Heart left ventricle (tissue), 16 donors: ENCODE results near the gene GHRL. TPM values are rescaled to one million over a fixed set of nuclear protein-coding genes. Genes with fewer than 3 reads are reported as not detected.

ENCODE experiments used
- ATAC-seq, 4 donors: fragments of 200-7000 bp; cut with Tn5 transposase; one replicate each; pipeline ENCODE4 v1.9.1; 2020 to 2022; ENCODE audit warnings: moderate library complexity in 4 of 4, mild to moderate bottlenecking in 3 of 4, moderate number of reproducible peaks in 1 of 4
- DNase-seq, 5 donors: peaks; one replicate each; pipeline ENCODE4 v3.0.0-alpha.2; 2020
- H3K27ac ChIP-seq, 12 donors: fragments of 200-600 bp; sonication (generic) in 4 of 12; one replicate each; pipeline versions ENCODE4 v1.5.0 to v1.8.0; 2016 to 2022; ENCODE audit warnings: mild to moderate bottlenecking in 2 of 12
- H3K27me3 ChIP-seq, 9 donors: fragments of 200-600 bp; sonication (generic) in 2 of 9; one replicate each; pipeline versions ENCODE4 v1.5.1 to v1.8.0; 2016 to 2022; ENCODE audit warnings: mild to moderate bottlenecking in 3 of 9
- H3K36me3 ChIP-seq, 9 donors: fragments of 200-600 bp; sonication (generic) in 2 of 9; one replicate each; pipeline versions ENCODE4 v1.5.0 to v1.8.0; 2018 to 2022; ENCODE audit warnings: mild to moderate bottlenecking in 2 of 9
- H3K4me1 ChIP-seq, 12 donors: fragments of 200-600 bp; sonication (generic) in 4 of 12; one replicate each; pipeline versions ENCODE4 v1.5.0 to v1.8.0; 2016 to 2022; ENCODE audit warnings: mild to moderate bottlenecking in 3 of 12
- H3K4me3 ChIP-seq, 12 donors: fragments of 200-600 bp; sonication (generic) in 4 of 12; one replicate each; pipeline versions ENCODE4 v1.5.0 to v1.8.0; 2017 to 2022; ENCODE audit warnings: mild to moderate bottlenecking in 9 of 12, moderate library complexity in 4 of 12
- H3K9me3 ChIP-seq, 12 donors: fragments of 200-600 bp; sonication (generic) in 4 of 12; one replicate each; pipeline versions ENCODE4 v1.5.0 to v1.8.0; 2016 to 2022; ENCODE audit warnings: mild to moderate bottlenecking in 1 of 12
- POLR2A ChIP-seq, 2 donors: fragments of 450-650 bp; IDR thresholded peaks; one replicate each; pipeline ENCODE4 v1.6.1; 2017; ENCODE audit warnings: antibody characterized with exemption in 2 of 2, mild to moderate bottlenecking in 2 of 2, moderate library complexity in 2 of 2
- WGBS, 4 donors: extraction: QIAGEN DNeasy Blood & Tissue Kit in 2 of 4; methylation state at CpG; one replicate each; pipeline versions ENCODE4 v1.1.5 to v1.1.7; 2013 to 2018; 5-methylcytosine and 5-hydroxymethylcytosine counted together
- intact Hi-C, 10 donors: fragments of 100-400 bp; cut with DNase I; formaldehyde crosslinking; loops; one replicate each; pipeline versions ENCODE4 v1.11.1 to v1.14.2; 2022
- polyA plus RNA-seq, 2 donors: library from polyadenylated mRNA; stranded (reverse); fragments of 200-250 nt; gene quantifications; one replicate each; pipeline ENCODE4 v1.2.3, GENCODE V29; 2013
- total RNA-seq, 9 donors: library from RNA; depleted of rRNA in 2 of 9; stranded (reverse); fragments of >200 nt in 2 of 9; fragmentation: NEBNext Ultra II Directional in 3 of 9; extraction: Animal tissue kit (Norgen Biotek cat#: 25700) in 3 of 9; gene quantifications; one replicate each; pipeline versions ENCODE4 v1.1.0 to v1.2.4, GENCODE V29; 2016 to 2023
- TF ChIP-seq, protein P1 (sequence below), 12 donors: fragments of 200-600 bp; sonication (generic) in 4 of 12; IDR thresholded peaks; one replicate each; pipeline versions ENCODE4 v1.5.0 to v1.8.0; 2018 to 2022; ENCODE audit warnings: antibody characterized with exemption in 12 of 12, mild to moderate bottlenecking in 5 of 12
- donor health status: ischemic (EF 13 %, LVEDD 7.1; RV severe dilation, severe dysfunction).
- donor health status: healthy with polysubstance abuse.
- donor health status: DM: no; HTN: yes; CAD: no.
- donor health status: DM: no; HTN: no; CAD: no.
- donor health status: ischemic (EF 25% LVEDD 6.9; RV normal size, moderate dysfunction).
- donor health status: ischemic (EF 25% LVEDD 5.7; RV mildly dilated, moderate dysfunction).
- donor health status: healthy.
- donor health status: DM: yes; HTN: yes; CAD: no.
- donor health status: ischemic (EF 35%, LVEDD 5.7; RV mildly dilated, moderate dysfunction).
- donor health status: nonischemic (EF 11% LVEDD 7.7; RV severe dilation, severe dysfunction).
- donor health status: DM: yes; HTN: yes; CAD: no.
- donor health status: PGD.
- donor health status: ischemic (EF 29% LVEDD 5.4; RV normal size, mild dysfunction).
- donor health status: nonischemic (EF 23%, LVEDD 6.1; RV moderate dilation, normal function).

The GHRL gene
- total and polyA plus RNA-seq, 11 donors = 0.18 to 2.1 (median 0.61) TPM; not detected in 6

DNA sequence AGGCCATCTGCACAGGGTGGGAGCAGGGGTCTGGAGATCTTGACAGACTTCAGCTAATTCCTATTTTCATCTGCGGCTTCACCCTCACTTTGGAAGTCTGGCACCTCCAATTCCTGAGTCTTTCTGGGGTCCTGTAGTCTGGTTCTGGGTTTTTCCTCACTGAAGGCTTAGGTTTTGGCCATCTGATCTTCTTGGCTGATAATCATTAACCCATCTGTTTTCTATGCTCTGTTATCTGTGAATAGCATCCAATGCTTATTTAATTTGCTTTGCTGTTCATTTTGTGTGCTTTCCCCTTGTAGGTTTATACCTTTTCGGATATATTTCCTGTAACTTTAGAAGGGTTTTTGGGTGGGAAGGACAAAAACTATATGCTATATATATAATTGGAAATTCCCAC, 26.9 kb downstream of the GHRL start:
- H3K27me3 ChIP-seq = no peaks in the 10 kb centered on the region
- no peak for TF ChIP-seq POLR2A (IDR thresholded peaks at IDR 0.05)
- TF ChIP-seq, protein P1, sequence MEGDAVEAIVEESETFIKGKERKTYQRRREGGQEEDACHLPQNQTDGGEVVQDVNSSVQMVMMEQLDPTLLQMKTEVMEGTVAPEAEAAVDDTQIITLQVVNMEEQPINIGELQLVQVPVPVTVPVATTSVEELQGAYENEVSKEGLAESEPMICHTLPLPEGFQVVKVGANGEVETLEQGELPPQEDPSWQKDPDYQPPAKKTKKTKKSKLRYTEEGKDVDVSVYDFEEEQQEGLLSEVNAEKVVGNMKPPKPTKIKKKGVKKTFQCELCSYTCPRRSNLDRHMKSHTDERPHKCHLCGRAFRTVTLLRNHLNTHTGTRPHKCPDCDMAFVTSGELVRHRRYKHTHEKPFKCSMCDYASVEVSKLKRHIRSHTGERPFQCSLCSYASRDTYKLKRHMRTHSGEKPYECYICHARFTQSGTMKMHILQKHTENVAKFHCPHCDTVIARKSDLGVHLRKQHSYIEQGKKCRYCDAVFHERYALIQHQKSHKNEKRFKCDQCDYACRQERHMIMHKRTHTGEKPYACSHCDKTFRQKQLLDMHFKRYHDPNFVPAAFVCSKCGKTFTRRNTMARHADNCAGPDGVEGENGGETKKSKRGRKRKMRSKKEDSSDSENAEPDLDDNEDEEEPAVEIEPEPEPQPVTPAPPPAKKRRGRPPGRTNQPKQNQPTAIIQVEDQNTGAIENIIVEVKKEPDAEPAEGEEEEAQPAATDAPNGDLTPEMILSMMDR (IDR thresholded peaks at IDR 0.05) = no peak
- no peak for DNase-seq
- H3K4me3 ChIP-seq = no peak overlapping the region
- ATAC-seq = no peak
- H3K4me1 ChIP-seq = peaks cover 0 to 44% (median 4%) of the 10 kb centered on the region in 12 donors
- no peaks in the 10 kb centered on the region for H3K9me3 ChIP-seq
- intact Hi-C loops = no loop called here
- no peak overlapping the region for H3K27ac ChIP-seq
- peaks cover 0 to 87% (median 59%) of the 10 kb centered on the region in 9 donors for H3K36me3 ChIP-seq
- WGBS, 4 donors = 95 to 99% (median 96%) methylated on average over 2 of the region's 2 CpGs

DNA sequence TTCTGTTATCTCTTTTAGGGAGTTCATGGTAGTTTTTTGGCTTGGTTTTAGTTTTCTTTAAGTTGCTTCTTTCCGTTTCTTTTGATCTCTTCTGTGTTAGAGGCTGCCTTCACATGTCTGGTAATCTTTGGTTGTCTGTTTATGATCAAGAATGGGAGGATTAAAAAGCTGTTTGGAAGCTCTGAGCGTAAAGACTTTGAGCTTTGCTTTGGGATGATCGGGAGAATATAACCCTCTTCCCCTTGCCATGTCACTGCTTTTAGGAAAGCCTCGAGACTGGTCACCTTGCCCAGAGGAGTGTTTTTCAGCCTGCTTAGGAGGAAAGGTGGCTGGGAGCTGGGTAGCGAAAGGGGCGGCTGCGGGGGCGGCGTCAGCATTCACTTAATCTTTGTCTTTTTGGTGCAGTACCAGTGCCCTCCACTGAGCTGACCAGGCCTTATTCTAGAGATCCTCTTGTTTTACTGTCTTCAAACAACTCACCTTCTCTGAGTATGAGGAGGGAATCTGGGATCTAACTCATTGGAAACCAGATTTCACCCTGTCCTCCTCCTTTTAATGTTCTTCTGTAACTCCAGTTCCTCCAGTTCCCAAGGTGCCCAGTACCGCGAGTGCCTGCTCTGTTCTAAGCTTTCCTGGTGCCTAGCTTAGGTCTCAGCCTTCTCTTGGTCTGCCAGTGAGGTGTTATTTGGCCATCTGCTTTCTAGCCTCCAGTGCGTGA, 28.9 kb downstream of the GHRL start:
- DNase-seq (no peak), ATAC-seq (peak in 3 of 4 donors; percentile 64 to 66 (median 65))
- 68 to 69% (median 68%) methylated on average over 12 of the region's 12 CpGs for WGBS, 4 donors
- Histone ChIP-seq H3K36me3 (peaks cover 0 to 87% (median 64%) of the 10 kb centered on the region in 9 donors), H3K4me1 (peaks cover 0 to 44% (median 4%) of the 10 kb centered on the region in 12 donors), H3K9me3 (no peaks in the 10 kb centered on the region), H3K4me3 (peak overlapping the region in 2 of 12 donors; percentile 8 to 12), H3K27me3 (no peaks in the 10 kb centered on the region), H3K27ac (peak overlapping the region in 2 of 12 donors; percentile 32 to 58)
- TF ChIP-seq, protein P1 (IDR thresholded peaks at IDR 0.05) = peak in 9 of 12 donors; percentile 9 to 50 (median 39)
- TF ChIP-seq POLR2A (IDR thresholded peaks at IDR 0.05) = no peak
- intact Hi-C loops = no loop called here

DNA sequence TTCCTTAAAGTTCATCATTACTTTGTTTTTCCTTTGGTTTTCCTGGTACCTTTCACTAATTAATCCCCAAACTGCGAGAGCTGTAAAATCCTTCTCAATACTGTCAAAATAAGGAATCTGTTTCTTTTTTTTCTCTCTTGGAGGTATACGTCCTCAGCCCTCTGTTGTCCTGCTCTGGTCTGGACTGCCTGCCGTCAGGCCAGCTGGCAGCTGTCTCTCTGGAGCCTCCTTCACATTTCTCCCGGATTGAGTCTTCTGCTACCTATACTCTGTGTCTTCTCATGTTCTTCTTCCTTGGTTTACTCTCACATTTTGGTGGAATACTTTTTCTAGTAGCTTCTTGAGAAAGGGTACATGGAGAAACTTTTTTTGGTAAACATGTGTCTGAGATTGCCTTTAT, 30.7 kb downstream of the GHRL start:
- WGBS, 4 donors = 53 to 66% (median 59%) methylated on average over 4 of the region's 4 CpGs
- TF ChIP-seq POLR2A (IDR thresholded peaks at IDR 0.05) = no peak
- TF ChIP-seq, protein P1 (IDR thresholded peaks at IDR 0.05) = no peak
- H3K4me1 ChIP-seq = peaks cover 0 to 34% (median 1%) of the 10 kb centered on the region in 12 donors
- ATAC-seq (no peak), DNase-seq (no peak)
- H3K27ac ChIP-seq = no peak overlapping the region
- peaks cover 0 to 79% (median 50%) of the 10 kb centered on the region in 9 donors for H3K36me3 ChIP-seq
- intact Hi-C loops = no loop called here
- H3K27me3 ChIP-seq = no peaks in the 10 kb centered on the region
- no peak overlapping the region for H3K4me3 ChIP-seq
- no peaks in the 10 kb centered on the region for H3K9me3 ChIP-seq

DNA sequence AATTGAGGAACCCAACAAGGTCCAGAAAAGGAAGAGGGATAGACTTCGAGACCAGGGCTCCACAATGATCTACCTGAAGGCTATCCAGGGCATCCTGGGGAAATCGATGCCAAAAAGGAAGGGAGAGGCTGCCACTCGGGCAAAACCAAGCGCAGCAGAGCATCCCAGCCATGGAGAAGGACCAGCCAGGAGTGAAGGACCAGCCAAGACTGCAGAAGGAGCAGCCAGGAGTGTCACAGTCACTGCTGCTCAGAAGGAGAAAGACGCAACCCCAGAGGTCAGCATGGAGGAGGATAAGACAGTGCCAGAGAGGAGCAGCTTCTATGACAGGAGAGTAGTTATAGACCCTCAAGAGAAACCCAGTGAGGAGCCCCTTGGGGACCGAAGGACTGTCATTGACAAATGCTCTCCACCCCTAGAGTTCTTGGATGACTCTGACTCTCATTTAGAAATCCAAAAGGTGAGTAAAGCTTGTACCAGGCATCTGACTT, 32.5 kb downstream of the GHRL start:
- Histone ChIP-seq H3K4me1 (peaks cover 0 to 25% (median 1%) of the 10 kb centered on the region in 12 donors), H3K27ac (no peak overlapping the region), H3K9me3 (no peaks in the 10 kb centered on the region), H3K27me3 (no peaks in the 10 kb centered on the region), H3K36me3 (peaks cover 0 to 80% (median 55%) of the 10 kb centered on the region in 9 donors), H3K4me3 (no peak overlapping the region)
- no peak for ATAC-seq
- 75 to 93% (median 91%) methylated on average over 6 of the region's 6 CpGs for WGBS, 4 donors
- DNase-seq = no peak
- intact Hi-C loops = no loop called here
- TF ChIP-seq, protein P1 (IDR thresholded peaks at IDR 0.05) = no peak
- TF ChIP-seq POLR2A (IDR thresholded peaks at IDR 0.05) = no peak
